DOHH2 (cell line): ENCODE results near the gene HCLS1.

ENCODE experiments used
- H3F3A ChIP-seq: fragments of 200-600 bp; sonication (generic), shearing (Covaris generic); 2 replicates; pipeline ENCODE4 v1.6.0; 2016; ENCODE audit warnings: antibody characterized with exemption, mild to moderate bottlenecking; ENCODE audit not compliant: control insufficient read depth, insufficient read depth
- H3K27ac ChIP-seq: fragments of 200-600 bp; sonication (generic); 2 replicates; pipeline ENCODE4 v1.5.1; 2014; ENCODE audit warnings: low read depth, mild to moderate bottlenecking, low read length, moderate library complexity
- H3K27me3 ChIP-seq: fragments of 200-600 bp; sonication (generic); 2 replicates; pipeline ENCODE4 v1.6.1; 2014; ENCODE audit warnings: mild to moderate bottlenecking, low read length, mixed read lengths; ENCODE audit not compliant: control insufficient read depth
- H3K36me3 ChIP-seq: fragments of 200-600 bp; sonication (generic); 2 replicates; pipeline ENCODE4 v1.6.1; 2014; ENCODE audit warnings: mild to moderate bottlenecking, low read length, moderate library complexity, mixed read lengths; ENCODE audit not compliant: control insufficient read depth
- H3K4me1 ChIP-seq: fragments of 200-600 bp; sonication (generic); 2 replicates; pipeline ENCODE4 v1.6.1; 2014; ENCODE audit warnings: mild to moderate bottlenecking, low read length, mixed read lengths; ENCODE audit not compliant: control insufficient read depth
- H3K4me2 ChIP-seq: fragments of 200-600 bp; sonication (generic); 2 replicates; pipeline ENCODE4 v1.6.0; 2014; ENCODE audit warnings: mild to moderate bottlenecking, low read length, moderate library complexity
- H3K4me3 ChIP-seq: fragments of 200-600 bp; sonication (generic); 2 replicates; pipeline ENCODE4 v1.5.1; 2014; ENCODE audit warnings: mild to moderate bottlenecking, low read length, mixed read lengths
- H3K79me2 ChIP-seq: fragments of 200-600 bp; sonication (generic); 2 replicates; pipeline ENCODE4 v1.6.1; 2014; ENCODE audit warnings: mild to moderate bottlenecking, low read length, mixed read lengths; ENCODE audit not compliant: control insufficient read depth
- H3K9me2 ChIP-seq: fragments of 200-600 bp; sonication (generic); replicated peaks from 2 replicates; pipeline ENCODE4 v1.6.1; 2014; ENCODE audit warnings: mild to moderate bottlenecking, low read length, mixed read lengths; ENCODE audit not compliant: control insufficient read depth
- H3K9me3 ChIP-seq: fragments of 200-600 bp; sonication (generic); 2 replicates; pipeline ENCODE4 v1.6.1; 2014; ENCODE audit warnings: antibody characterized with exemption, low read length, mixed read lengths; ENCODE audit not compliant: control insufficient read depth, insufficient read depth
- H4K20me1 ChIP-seq: fragments of 200-600 bp; sonication (generic); 2 replicates; pipeline ENCODE4 v1.6.0; 2014; ENCODE audit warnings: low read depth, mild to moderate bottlenecking, antibody characterized with exemption, low read length, moderate library complexity; ENCODE audit not compliant: control insufficient read depth, insufficient read depth
- CTCF ChIP-seq: fragments of 200-600 bp; sonication (generic); IDR thresholded peaks from one replicate; pipeline ENCODE4 v1.5.1; 2014; ENCODE audit warnings: antibody characterized with exemption, mild to moderate bottlenecking, low read depth, low read length; ENCODE audit not compliant: poor library complexity, severe bottlenecking
- EZH2phosphoT487 ChIP-seq: fragments of 200-600 bp; sonication (generic); IDR thresholded peaks from 2 replicates; pipeline ENCODE4 v1.6.1; 2017; ENCODE audit warnings: borderline replicate concordance, mild to moderate bottlenecking, antibody characterized with exemption, low read length, moderate library complexity, mixed read lengths

HCLS1 gene

GRCh38 chr3:121661376-121661775, 673 bp upstream of the HCLS1 start:
- no peak for TF ChIP-seq CTCF
- TF ChIP-seq EZH2phosphoT487, result no peak
- H3K79me2 ChIP-seq, result peaks cover 36% of the 10 kb centered on the region
- H3K9me3 ChIP-seq, result no peaks in the 10 kb centered on the region
- no peaks in the 10 kb centered on the region for H3K9me2 ChIP-seq
- H3K4me1 ChIP-seq, result peaks cover 32% of the 10 kb centered on the region
- H3F3A ChIP-seq, result no peaks in the 10 kb centered on the region
- H3K36me3 ChIP-seq, result peaks cover 57% of the 10 kb centered on the region
- peak overlapping the region; percentile 97 for H3K4me2 ChIP-seq
- peak overlapping the region; percentile 96 for H3K4me3 ChIP-seq
- no peaks in the 10 kb centered on the region for H3K27me3 ChIP-seq
- peak overlapping the region; percentile 77 for H3K27ac ChIP-seq
- no peaks in the 10 kb centered on the region for H4K20me1 ChIP-seq

- peak overlapping the region; percentile 97 for H3K4me2 ChIP-seq
- H3K79me2 ChIP-seq, result peaks cover 43% of the 10 kb centered on the region
- H3K27ac ChIP-seq, result peak overlapping the region; percentile 77
- H3K9me3 ChIP-seq, result no peaks in the 10 kb centered on the region
- H3K4me3 ChIP-seq, result peak overlapping the region; percentile 96
- no peak for TF ChIP-seq CTCF
- H3K36me3 ChIP-seq, result peaks cover 66% of the 10 kb centered on the region
- H3K27me3 ChIP-seq, result no peaks in the 10 kb centered on the region
- H4K20me1 ChIP-seq, result no peaks in the 10 kb centered on the region
- no peaks in the 10 kb centered on the region for H3K9me2 ChIP-seq
- peaks cover 48% of the 10 kb centered on the region for H3K4me1 ChIP-seq
- no peaks in the 10 kb centered on the region; the same call in 1 of the 2 replicates for H3F3A ChIP-seq
Measured at GRCh38 chr3:121659586-121659985, 1.1 kb downstream of the HCLS1 start.

GRCh38 chr3:121658716-121659435, 1.8 kb downstream of the HCLS1 start:
- H3F3A ChIP-seq, result no peaks in the 10 kb centered on the region; the same call in 1 of the 2 replicates
- no peaks in the 10 kb centered on the region for H3K27me3 ChIP-seq
- TF ChIP-seq CTCF (no peak), EZH2phosphoT487 (no peak)
- H3K79me2 ChIP-seq, result peaks cover 50% of the 10 kb centered on the region
- H3K27ac ChIP-seq, result no peak overlapping the region
- no peaks in the 10 kb centered on the region for H3K9me2 ChIP-seq
- no peaks in the 10 kb centered on the region for H3K9me3 ChIP-seq
- peak overlapping the region; percentile 97 for H3K4me2 ChIP-seq
- H3K4me3 ChIP-seq, result peak overlapping the region; percentile 96
- H3K36me3 ChIP-seq, result peaks cover 69% of the 10 kb centered on the region
- peaks cover 55% of the 10 kb centered on the region for H3K4me1 ChIP-seq
- H4K20me1 ChIP-seq, result no peaks in the 10 kb centered on the region
